Measurements from ENCODE around the gene NKX1-1. TPM values are rescaled to one million over a fixed set of nuclear protein-coding genes. Genes with fewer than 3 reads are reported as not detected.
"Not testable (repeated sequence)": the region's sequence is repeated elsewhere in the genome, so short reads cannot be mapped to it uniquely, and the experiment has no call there.

Gene NKX1-1
- total RNA-seq, 1 experiment from 2014 or later: not detected

- DNase-seq (ENCODE audit: low spot score): peak; percentile 10
- H3K4me3 Mint-ChIP-seq: no peak overlapping the region
Measured at GRCh38 chr4:1373892-1374705, 32.1 kb downstream of the NKX1-1 start.

DNA sequence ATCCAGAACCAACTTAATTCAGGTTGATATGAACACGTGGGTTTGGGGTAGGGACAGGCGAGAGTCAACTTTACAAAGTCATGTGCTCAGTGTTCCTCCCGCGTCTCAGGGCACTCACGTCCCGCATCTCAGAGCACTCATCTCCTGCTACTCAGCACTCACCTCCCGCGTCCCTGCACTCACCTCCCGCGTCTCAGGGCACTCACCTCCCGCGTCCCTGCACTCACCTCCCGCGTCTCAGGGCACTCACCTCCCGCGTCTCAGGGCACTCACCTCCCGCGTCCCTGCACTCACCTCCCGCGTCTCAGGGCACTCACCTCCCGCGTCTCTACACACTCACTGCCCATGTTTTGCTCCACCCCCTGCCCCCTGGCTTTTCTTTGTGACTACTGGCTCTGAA is 33.7 kb downstream of the NKX1-1 start:
- H3K9me3 Mint-ChIP-seq; DNase-seq (ENCODE audit: low spot score); H3K4me3 Mint-ChIP-seq; CTCF ChIA-PET; ATAC-seq; H3K4me1 Mint-ChIP-seq; POLR2A ChIA-PET; H3K27ac Mint-ChIP-seq; H3K27me3 Mint-ChIP-seq (ENCODE audit: low read depth): not testable (repeated sequence)
- peaks cover 14% of the 10 kb centered on the region; the same call in 1 of the 2 replicates for H3K36me3 Mint-ChIP-seq

More at GRCh38 chr4:1373892-1374705, 32.1 kb downstream of the NKX1-1 start:
- ChIA-PET CTCF (interaction anchor here (0.7 kb wide), 1 partner anchor 18 kb away, joined by 3 read pairs; no protein-coding TSS in a partner anchor), POLR2A (no interaction called here)
- Mint-ChIP-seq H3K27me3 (ENCODE audit: low read depth) (no peaks in the 10 kb centered on the region; the same call in 1 of the 2 replicates), H3K9me3 (no peaks in the 10 kb centered on the region), H3K4me1 (no peaks in the 10 kb centered on the region), H3K36me3 (peaks cover 14% of the 10 kb centered on the region; the same call in 1 of the 2 replicates), H3K27ac (peak overlapping the region; percentile 4; the same call in 1 of the 2 replicates)
- no peak for ATAC-seq
- no peak for TF ChIP-seq TEAD4 (CRISPR knock-in tag; IDR thresholded peaks at IDR 0.05)
- TF ChIP-seq TCF7 (CRISPR knock-in tag; IDR thresholded peaks at IDR 0.05; ENCODE audit: low read depth): no peak
- TF ChIP-seq ARID4B (CRISPR knock-in tag; IDR thresholded peaks at IDR 0.05; ENCODE audit: borderline replicate concordance): no peak
- TF ChIP-seq USF2 (CRISPR knock-in tag; IDR thresholded peaks at IDR 0.05): no peak
- TF ChIP-seq ETV6 (CRISPR knock-in tag; IDR thresholded peaks at IDR 0.05): no peak
- no peak for TF ChIP-seq ZNF317 (CRISPR knock-in tag; IDR thresholded peaks at IDR 0.05; ENCODE audit: borderline replicate concordance, low read depth)
- no peak for TF ChIP-seq CREB1 (CRISPR knock-in tag; IDR thresholded peaks at IDR 0.05)
- TF ChIP-seq HMGA2 (CRISPR knock-in tag; IDR thresholded peaks at IDR 0.05): no peak
- TF ChIP-seq ZNF138 (CRISPR knock-in tag; conservative IDR thresholded peaks at IDR 0.05): no peak
- TF ChIP-seq ESRRA (CRISPR knock-in tag; IDR thresholded peaks at IDR 0.05; ENCODE audit: borderline replicate concordance): no peak
- TF ChIP-seq SMAD3 (CRISPR knock-in tag; IDR thresholded peaks at IDR 0.05; ENCODE audit: borderline replicate concordance): no peak
- no peak for TF ChIP-seq SMAD4 (CRISPR knock-in tag; IDR thresholded peaks at IDR 0.05)
- TF ChIP-seq, protein P1, sequence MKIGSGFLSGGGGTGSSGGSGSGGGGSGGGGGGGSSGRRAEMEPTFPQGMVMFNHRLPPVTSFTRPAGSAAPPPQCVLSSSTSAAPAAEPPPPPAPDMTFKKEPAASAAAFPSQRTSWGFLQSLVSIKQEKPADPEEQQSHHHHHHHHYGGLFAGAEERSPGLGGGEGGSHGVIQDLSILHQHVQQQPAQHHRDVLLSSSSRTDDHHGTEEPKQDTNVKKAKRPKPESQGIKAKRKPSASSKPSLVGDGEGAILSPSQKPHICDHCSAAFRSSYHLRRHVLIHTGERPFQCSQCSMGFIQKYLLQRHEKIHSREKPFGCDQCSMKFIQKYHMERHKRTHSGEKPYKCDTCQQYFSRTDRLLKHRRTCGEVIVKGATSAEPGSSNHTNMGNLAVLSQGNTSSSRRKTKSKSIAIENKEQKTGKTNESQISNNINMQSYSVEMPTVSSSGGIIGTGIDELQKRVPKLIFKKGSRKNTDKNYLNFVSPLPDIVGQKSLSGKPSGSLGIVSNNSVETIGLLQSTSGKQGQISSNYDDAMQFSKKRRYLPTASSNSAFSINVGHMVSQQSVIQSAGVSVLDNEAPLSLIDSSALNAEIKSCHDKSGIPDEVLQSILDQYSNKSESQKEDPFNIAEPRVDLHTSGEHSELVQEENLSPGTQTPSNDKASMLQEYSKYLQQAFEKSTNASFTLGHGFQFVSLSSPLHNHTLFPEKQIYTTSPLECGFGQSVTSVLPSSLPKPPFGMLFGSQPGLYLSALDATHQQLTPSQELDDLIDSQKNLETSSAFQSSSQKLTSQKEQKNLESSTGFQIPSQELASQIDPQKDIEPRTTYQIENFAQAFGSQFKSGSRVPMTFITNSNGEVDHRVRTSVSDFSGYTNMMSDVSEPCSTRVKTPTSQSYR (CRISPR knock-in tag; IDR thresholded peaks at IDR 0.05): no peak
- no peak for TF ChIP-seq ZNF512 (CRISPR knock-in tag; IDR thresholded peaks at IDR 0.05; ENCODE audit: borderline replicate concordance)
- TF ChIP-seq GTF2I (CRISPR knock-in tag; conservative IDR thresholded peaks at IDR 0.05): no peak
- no peak for TF ChIP-seq PRRX2 (CRISPR knock-in tag; IDR thresholded peaks at IDR 0.05)
